Activated naive CD8-positive, alpha-beta T cell treated with anti-CD3 and anti-CD28 coated beads, Interleukin-2, amount 10 ng/mL, durations not matched to agents 7 days and 5 days (primary cell): Measurements from ENCODE around the gene FRMD8. TPM values are rescaled to one million over a fixed set of nuclear protein-coding genes. Genes with fewer than 3 reads are reported as not detected.

Source experiments
- ATAC-seq: fragments of 150-1000 bp; cut with Tn5 transposase; one replicate; pipeline ENCODE4 v1.10.0; 2021; ENCODE audit warnings: low read depth, moderate library complexity
- POLR2A ChIA-PET: fragments of 350-600 bp; sonication (Branson Sonifier 250); formaldehyde crosslinking; loops from one replicate; lab custom pipeline; 2021; ENCODE audit warnings: antibody characterized with exemption; lab: Charles Lee
- DNase-seq: peaks from one replicate; pipeline ENCODE4 v3.0.0; 2021
- H3K27ac Mint-ChIP-seq: one replicate; pipeline ENCODE4 v1.8.0; 2022; ENCODE audit warnings: mild to moderate bottlenecking, mixed read lengths
- H3K27me3 Mint-ChIP-seq: one replicate; pipeline ENCODE4 v1.8.0; 2022; ENCODE audit warnings: mild to moderate bottlenecking, moderate library complexity, mixed read lengths
- H3K36me3 Mint-ChIP-seq: one replicate; pipeline ENCODE4 v1.8.0; 2021; ENCODE audit warnings: mild to moderate bottlenecking, mixed read lengths
- H3K4me1 Mint-ChIP-seq: one replicate; pipeline ENCODE4 v1.8.0; 2021; ENCODE audit warnings: mixed read lengths
- H3K4me3 Mint-ChIP-seq: one replicate; pipeline ENCODE4 v1.8.0; 2022; ENCODE audit warnings: mild to moderate bottlenecking, moderate library complexity, mixed read lengths
- H3K9me3 Mint-ChIP-seq: one replicate; pipeline ENCODE4 v1.8.0; 2021; ENCODE audit warnings: mixed read lengths
- total RNA-seq, 2 experiments: library from RNA; stranded (reverse); gene quantifications; one replicate each; pipeline ENCODE4 v1.2.3, GENCODE V29; 2021

FRMD8 gene
- total RNA-seq, result 10 to 100 TPM; 51.5 to 55.4 TPM

GRCh38 chr11:65386307-65387140 is at the start of gene FRMD8:
FRMD8 (plus strand) TSS chr11:65386637; CDS start chr11:65387037, 400 bp downstream.
- H3K36me3 Mint-ChIP-seq, result peaks cover 8% of the 10 kb centered on the region
- H3K27me3 Mint-ChIP-seq, result no peaks in the 10 kb centered on the region
- peak within 1 kb of the TSS; percentile 96 for H3K27ac Mint-ChIP-seq
- H3K4me3 Mint-ChIP-seq, result peak within 1 kb of the TSS; percentile 94
- POLR2A ChIA-PET, result interaction anchor here (0.6 to 11.5 kb wide), 19 partner anchors 10 to 290 kb away, joined by 3 to 129 read pairs (median 3); partner anchors contain the start of genes MALAT1, NEAT1, PCNX3 and VPS51
- ATAC-seq (peak; percentile 51), DNase-seq (peak; percentile 93)
- H3K4me1 Mint-ChIP-seq, result peaks cover 58% of the 10 kb centered on the region
- H3K9me3 Mint-ChIP-seq, result no peaks in the 10 kb centered on the region

- Mint-ChIP-seq H3K4me3 (no peak overlapping the region), H3K4me1 (peaks cover 28% of the 10 kb centered on the region), H3K27ac (no peak overlapping the region), H3K9me3 (no peaks in the 10 kb centered on the region), H3K27me3 (no peaks in the 10 kb centered on the region), H3K36me3 (peaks cover 16% of the 10 kb centered on the region)
- DNase-seq, result no peak
- no peak for ATAC-seq
- POLR2A ChIA-PET, result no interaction called here
These were observed 47.8 kb upstream of the FRMD8 start for GRCh38 chr11:65338676-65339075.

GRCh38 chr11:65340226-65340625 is 46.2 kb upstream of the FRMD8 start:
- H3K9me3 Mint-ChIP-seq, result no peaks in the 10 kb centered on the region
- H3K27ac Mint-ChIP-seq, result peak overlapping the region; percentile 48
- peaks cover 18% of the 10 kb centered on the region for H3K36me3 Mint-ChIP-seq
- H3K4me1 Mint-ChIP-seq, result peaks cover 18% of the 10 kb centered on the region
- DNase-seq, result no peak
- no peak overlapping the region for H3K4me3 Mint-ChIP-seq
- no peak for ATAC-seq
- no peaks in the 10 kb centered on the region for H3K27me3 Mint-ChIP-seq
- POLR2A ChIA-PET, result no interaction called here

GRCh38 chr11:65341856-65342255 is 44.6 kb upstream of the FRMD8 start:
- no peak overlapping the region for H3K4me3 Mint-ChIP-seq
- ATAC-seq (no peak), DNase-seq (no peak)
- H3K36me3 Mint-ChIP-seq, result peaks cover 25% of the 10 kb centered on the region
- H3K27ac Mint-ChIP-seq, result no peak overlapping the region
- no peaks in the 10 kb centered on the region for H3K27me3 Mint-ChIP-seq
- H3K4me1 Mint-ChIP-seq, result peaks cover 14% of the 10 kb centered on the region
- POLR2A ChIA-PET, result no interaction called here
- no peaks in the 10 kb centered on the region for H3K9me3 Mint-ChIP-seq

- no peak for ATAC-seq
- Mint-ChIP-seq H3K27me3 (no peaks in the 10 kb centered on the region), H3K36me3 (peaks cover 11% of the 10 kb centered on the region), H3K4me1 (peaks cover 12% of the 10 kb centered on the region), H3K9me3 (no peaks in the 10 kb centered on the region), H3K4me3 (no peak overlapping the region), H3K27ac (no peak overlapping the region)
- POLR2A ChIA-PET, result interaction anchor here (1.5 kb wide), 1 partner anchor 17 kb away, joined by 5 read pairs; no protein-coding TSS in a partner anchor
- DNase-seq, result no peak
These were observed 34.9 kb upstream of the FRMD8 start for GRCh38 chr11:65351511-65351910.

GRCh38 chr11:65352783-65353182 is 33.7 kb upstream of the FRMD8 start:
- DNase-seq, result no peak
- Mint-ChIP-seq H3K27me3 (no peaks in the 10 kb centered on the region), H3K27ac (no peak overlapping the region), H3K4me1 (peaks cover 12% of the 10 kb centered on the region), H3K9me3 (no peaks in the 10 kb centered on the region), H3K4me3 (no peak overlapping the region), H3K36me3 (peaks cover 9% of the 10 kb centered on the region)
- POLR2A ChIA-PET, result no interaction called here
- no peak for ATAC-seq

- POLR2A ChIA-PET, result no interaction called here
- ATAC-seq (no peak), DNase-seq (no peak)
- Mint-ChIP-seq H3K27ac (no peak overlapping the region), H3K4me1 (peaks cover 14% of the 10 kb centered on the region), H3K9me3 (no peaks in the 10 kb centered on the region), H3K27me3 (no peaks in the 10 kb centered on the region), H3K36me3 (peaks cover 9% of the 10 kb centered on the region), H3K4me3 (peak overlapping the region; percentile 60)
These were observed 33.1 kb upstream of the FRMD8 start for GRCh38 chr11:65353376-65353775.

- Mint-ChIP-seq H3K9me3 (no peaks in the 10 kb centered on the region), H3K27ac (no peak overlapping the region), H3K4me1 (peaks cover 14% of the 10 kb centered on the region), H3K27me3 (no peaks in the 10 kb centered on the region), H3K36me3 (peaks cover 7% of the 10 kb centered on the region), H3K4me3 (peak overlapping the region; percentile 60)
- POLR2A ChIA-PET, result interaction anchor here (0.7 to 1.1 kb wide), 2 partner anchors 20 to 212 kb away, joined by 3 to 4 read pairs; partner anchors contain the start of gene DPF2
- ATAC-seq (no peak), DNase-seq (no peak)
These were observed 32.6 kb upstream of the FRMD8 start for GRCh38 chr11:65353900-65354264.

GRCh38 chr11:65354265-65355012 is 32.0 kb upstream of the FRMD8 start, which contains the start of gene TIGD3:
TIGD3 (plus strand) TSS chr11:65354751; CDS start chr11:65355809, 1,058 bp downstream.
- POLR2A ChIA-PET, result interaction anchor here (0.7 to 1.1 kb wide), 2 partner anchors 21 to 212 kb away, joined by 3 to 4 read pairs; partner anchors contain the start of gene DPF2
- Mint-ChIP-seq H3K4me1 (peaks cover 14% of the 10 kb centered on the region), H3K27me3 (no peaks in the 10 kb centered on the region), H3K9me3 (no peaks in the 10 kb centered on the region), H3K4me3 (peak within 1 kb of the TSS; percentile 93), H3K27ac (peak within 1 kb of the TSS; percentile 91), H3K36me3 (peaks cover 7% of the 10 kb centered on the region)
- DNase-seq (peak; percentile 97), ATAC-seq (peak; percentile 97)

- Mint-ChIP-seq H3K9me3 (no peaks in the 10 kb centered on the region), H3K36me3 (peaks cover 7% of the 10 kb centered on the region), H3K27me3 (no peaks in the 10 kb centered on the region), H3K4me1 (peaks cover 14% of the 10 kb centered on the region), H3K4me3 (peak overlapping the region; percentile 93), H3K27ac (peak overlapping the region; percentile 91)
- peak; percentile 22 for ATAC-seq
- DNase-seq, result no peak
- POLR2A ChIA-PET, result interaction anchor here (0.7 to 2.8 kb wide), 7 partner anchors 11 to 147 kb away, joined by 3 to 15 read pairs (median 3); partner anchors contain the start of genes DPF2 and MALAT1
These were observed 31.2 kb upstream of the FRMD8 start for GRCh38 chr11:65355013-65355775.

GRCh38 chr11:65355776-65356393 is 30.6 kb upstream of the FRMD8 start:
- no peak for ATAC-seq

GRCh38 chr11:65356394-65356972 is 30.0 kb upstream of the FRMD8 start:
- no peak for ATAC-seq
- H3K27me3 Mint-ChIP-seq, result no peaks in the 10 kb centered on the region
- DNase-seq, result no peak
- peaks cover 14% of the 10 kb centered on the region for H3K4me1 Mint-ChIP-seq
- POLR2A ChIA-PET, result interaction anchor here (0.7 to 2.8 kb wide), 5 partner anchors 13 to 145 kb away, joined by 3 to 15 read pairs (median 3); partner anchors contain the start of gene DPF2
- no peak overlapping the region for H3K27ac Mint-ChIP-seq
- peaks cover 7% of the 10 kb centered on the region for H3K36me3 Mint-ChIP-seq
- no peaks in the 10 kb centered on the region for H3K9me3 Mint-ChIP-seq
- H3K4me3 Mint-ChIP-seq, result peak overlapping the region; percentile 51

More at GRCh38 chr11:65355776-65356393, 30.6 kb upstream of the FRMD8 start:
- Mint-ChIP-seq H3K9me3 (no peaks in the 10 kb centered on the region), H3K27ac (peak overlapping the region; percentile 91), H3K4me1 (peaks cover 14% of the 10 kb centered on the region), H3K4me3 (peak overlapping the region; percentile 93), H3K36me3 (peaks cover 7% of the 10 kb centered on the region), H3K27me3 (no peaks in the 10 kb centered on the region)
- POLR2A ChIA-PET, result interaction anchor here (0.7 to 2.8 kb wide), 8 partner anchors 12 to 146 kb away, joined by 3 to 15 read pairs (median 3); partner anchors contain the start of genes DPF2 and MALAT1
- no peak for DNase-seq
